ENCODE results near the gene KDM5B.
"Not testable (repeated sequence)": the region's sequence is repeated elsewhere in the genome, so short reads cannot be mapped to it uniquely, and the experiment has no call there.

The KDM5B gene

DNA sequence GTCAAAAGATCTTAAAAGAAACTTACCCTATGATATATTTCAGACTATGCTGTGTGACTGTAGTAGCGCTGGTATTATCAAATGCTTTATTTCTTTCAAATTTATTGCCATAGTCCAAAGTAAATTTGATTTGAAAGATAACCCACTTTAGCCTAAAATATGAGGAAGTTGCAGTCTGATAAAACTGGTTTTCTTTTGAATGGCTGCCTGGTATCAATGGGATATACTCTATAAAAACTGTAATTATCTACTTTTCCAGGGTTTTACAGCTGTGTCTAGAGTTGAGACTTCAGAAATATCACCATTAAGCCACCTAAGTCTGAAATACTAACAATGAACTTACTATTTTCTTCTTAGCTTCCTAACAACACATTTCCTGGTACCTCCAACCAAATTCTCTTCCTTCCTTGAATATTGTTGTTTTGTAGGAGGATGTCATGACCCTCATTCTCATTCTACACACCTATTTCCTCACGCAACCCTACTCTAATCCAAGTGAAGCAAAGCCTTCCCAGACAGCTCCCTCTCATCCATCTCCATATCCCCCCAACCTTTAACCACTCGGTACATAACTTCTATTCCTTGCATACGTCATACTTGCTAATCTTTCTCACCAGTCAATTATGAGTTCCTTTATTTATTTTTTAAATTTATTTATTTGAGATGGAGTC is 17.0 kb downstream of the KDM5B start:
- no peak for DNase-seq (ENCODE audit: low spot score)

DNA sequence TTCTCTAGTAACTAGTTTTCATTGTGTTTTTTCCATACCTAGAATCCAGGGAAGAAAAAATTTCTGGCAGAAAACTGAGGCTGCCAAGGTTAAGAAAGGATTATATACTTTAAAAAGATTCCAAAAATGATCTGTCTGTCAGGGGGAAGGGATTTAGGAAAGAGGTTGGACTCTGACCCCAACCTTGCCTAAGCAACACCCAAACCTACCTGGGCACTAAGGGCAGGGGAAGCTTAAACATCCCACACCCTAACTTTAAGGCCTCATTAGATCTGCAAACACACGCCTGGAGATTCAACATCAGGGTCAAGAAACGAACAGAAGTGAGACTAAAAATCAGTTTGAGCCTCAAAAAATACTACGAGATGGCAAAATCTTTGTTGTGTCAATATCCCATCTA is 19.4 kb downstream of the KDM5B start:
- no peak for DNase-seq (ENCODE audit: low spot score)

DNA sequence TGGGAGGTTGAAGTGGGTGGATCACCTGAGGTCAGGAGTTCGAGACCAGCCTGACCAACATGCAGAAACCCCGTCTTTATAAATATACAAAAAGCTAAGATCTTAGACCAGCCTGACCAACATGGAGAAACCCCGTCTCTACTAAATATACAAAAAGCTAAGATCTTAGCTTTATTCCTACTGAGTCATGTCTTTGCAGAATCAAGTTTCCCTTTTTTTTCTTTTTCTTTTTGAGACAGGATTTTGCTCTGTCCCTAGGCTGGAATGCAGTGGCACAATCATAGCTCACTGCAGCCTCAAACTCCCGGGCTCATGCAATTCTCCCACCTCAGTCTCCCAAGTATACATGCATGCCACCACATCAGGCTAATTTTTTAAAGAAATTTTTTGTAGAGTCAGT is 21.4 kb downstream of the KDM5B start:
- DNase-seq (ENCODE audit: low spot score) = no peak

- DNase-seq (ENCODE audit: low spot score) = no peak
These were observed 27.0 kb downstream of the KDM5B start for GRCh38 chr1:202781180-202781579.

GRCh38 chr1:202770135-202770534 is 38.1 kb downstream of the KDM5B start:
- DNase-seq (ENCODE audit: low spot score) = no peak

GRCh38 chr1:202765721-202766120 is 42.5 kb downstream of the KDM5B start:
- DNase-seq (ENCODE audit: low spot score) = no peak

DNA sequence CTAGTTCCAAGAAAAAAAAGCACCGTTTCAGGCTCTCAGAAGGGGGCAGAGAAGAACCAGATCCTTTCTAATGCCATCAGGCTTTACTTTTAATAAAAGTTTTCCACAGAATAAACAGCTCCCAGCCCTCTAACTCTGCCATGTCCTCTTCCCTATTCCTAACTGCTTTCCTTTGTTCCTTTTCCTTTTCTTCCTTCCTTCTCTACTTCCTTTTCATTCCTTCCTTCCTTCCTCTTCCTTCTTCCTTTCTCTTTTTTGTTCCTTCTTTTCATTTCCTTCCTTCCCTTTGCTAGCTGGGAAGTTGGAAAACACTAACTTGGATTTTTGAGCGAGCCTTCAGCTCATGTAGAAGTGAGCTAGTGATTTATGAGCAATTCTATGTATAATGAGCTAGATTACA is 46.2 kb downstream of the KDM5B start:
- DNase-seq (ENCODE audit: low spot score) = no peak

- DNase-seq (ENCODE audit: low spot score) = no peak
These were observed 47.6 kb downstream of the KDM5B start for GRCh38 chr1:202760589-202760988.

GRCh38 chr1:202756391-202756790 is 51.8 kb downstream of the KDM5B start:
- no peak for DNase-seq (ENCODE audit: low spot score)

- no peak for DNase-seq (ENCODE audit: low spot score)
These were observed 53.9 kb downstream of the KDM5B start for GRCh38 chr1:202754293-202754692.

DNA sequence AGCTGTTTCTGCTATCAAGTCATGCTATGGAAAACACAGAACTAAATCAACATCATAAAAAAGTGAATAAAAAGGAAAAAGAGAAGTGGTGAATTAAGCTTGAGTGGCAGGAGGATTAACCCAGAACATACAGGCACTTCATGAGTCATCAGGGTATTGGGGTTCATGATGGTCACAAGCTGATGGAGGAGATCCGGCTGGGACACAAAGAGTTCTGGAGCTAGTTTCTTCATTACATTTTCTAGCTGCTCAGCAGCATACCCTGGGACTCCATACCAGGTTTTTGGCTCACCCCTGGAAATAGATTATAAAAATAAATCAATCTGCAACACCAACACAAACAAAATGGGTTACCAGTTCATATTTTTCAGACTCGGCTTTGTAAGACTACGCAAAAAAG is 55.4 kb downstream of the KDM5B start:
- DNase-seq (ENCODE audit: low spot score) = no peak

DNA sequence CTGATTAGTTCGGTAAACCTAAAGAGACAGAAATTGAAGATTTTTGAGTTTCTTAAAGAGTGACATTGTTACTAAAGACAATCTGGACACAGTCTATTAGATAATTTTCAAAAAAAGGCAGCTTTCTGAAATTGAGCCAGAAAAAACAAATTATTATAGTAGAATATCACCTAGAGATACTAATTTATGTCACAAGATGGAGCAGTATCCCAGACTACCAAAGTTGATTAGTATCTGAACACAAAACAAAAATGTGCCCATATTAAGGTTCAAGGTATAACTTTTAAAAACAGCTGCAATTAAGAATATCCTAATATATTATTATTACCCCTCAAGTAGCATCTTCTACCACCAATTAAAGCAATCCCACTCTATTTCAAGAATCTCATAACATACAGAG is 57.5 kb downstream of the KDM5B start:
- DNase-seq (ENCODE audit: low spot score) = no peak

GRCh38 chr1:202750024-202750423 is 58.2 kb downstream of the KDM5B start:
- no peak for DNase-seq (ENCODE audit: low spot score)

DNA sequence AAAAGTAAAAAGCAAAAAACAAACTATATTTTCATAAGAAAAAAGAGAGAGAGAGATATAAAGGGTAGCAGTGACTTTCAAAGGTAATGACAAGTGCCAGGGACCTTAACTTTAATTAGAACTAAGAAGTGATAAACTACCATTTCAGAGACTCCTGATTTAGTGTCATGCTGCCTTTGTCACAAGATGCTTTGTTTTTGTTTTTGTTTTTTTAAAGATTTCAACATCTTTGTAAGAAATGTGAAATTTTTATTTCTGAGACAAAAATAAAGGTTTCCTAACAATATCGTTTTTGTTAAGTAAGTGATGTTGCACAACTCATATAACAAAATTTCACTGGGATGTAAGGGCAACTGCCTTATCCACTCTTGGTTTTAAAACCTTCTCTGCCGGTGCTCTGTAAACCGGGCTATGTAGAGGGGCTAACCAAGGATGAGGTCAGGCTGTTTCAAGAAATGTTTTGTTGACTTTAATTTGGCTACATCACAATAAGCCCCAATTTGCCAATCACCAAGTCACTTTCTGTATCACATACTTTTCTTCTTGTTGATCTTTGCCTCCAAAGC is 62.8 kb downstream of the KDM5B start:
- no peak for DNase-seq (ENCODE audit: low spot score)

DNA sequence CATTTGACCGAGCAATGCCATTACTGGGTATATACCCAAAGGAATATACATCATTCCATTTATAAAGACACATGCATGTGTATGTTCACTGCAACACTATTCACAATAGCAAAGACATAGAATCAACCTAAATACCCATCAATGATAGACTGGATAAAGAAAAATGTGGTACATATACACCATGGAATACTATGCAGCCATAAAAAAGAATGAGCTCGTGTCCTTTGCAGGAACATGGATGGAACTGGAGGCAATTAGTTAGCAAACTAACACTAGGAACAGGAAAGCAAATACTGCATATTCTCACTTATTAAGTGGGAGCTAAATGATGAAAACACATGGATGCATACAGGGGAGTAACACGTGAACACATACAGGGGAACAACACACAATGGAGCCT is 63.5 kb downstream of the KDM5B start:
- DNase-seq (ENCODE audit: low spot score) = not testable (repeated sequence)

- DNase-seq (ENCODE audit: low spot score) = no peak
These were observed 65.7 kb downstream of the KDM5B start for GRCh38 chr1:202742496-202742895.

GRCh38 chr1:202733251-202733650 is 75.0 kb downstream of the KDM5B start:
- no peak for DNase-seq (ENCODE audit: low spot score)

GRCh38 chr1:202728951-202729350 is 79.3 kb downstream of the KDM5B start:
- no peak for DNase-seq (ENCODE audit: low spot score)

GRCh38 chr1:202725526-202725925 is 82.7 kb downstream of the KDM5B start:
- DNase-seq (ENCODE audit: low spot score) = no peak

DNA sequence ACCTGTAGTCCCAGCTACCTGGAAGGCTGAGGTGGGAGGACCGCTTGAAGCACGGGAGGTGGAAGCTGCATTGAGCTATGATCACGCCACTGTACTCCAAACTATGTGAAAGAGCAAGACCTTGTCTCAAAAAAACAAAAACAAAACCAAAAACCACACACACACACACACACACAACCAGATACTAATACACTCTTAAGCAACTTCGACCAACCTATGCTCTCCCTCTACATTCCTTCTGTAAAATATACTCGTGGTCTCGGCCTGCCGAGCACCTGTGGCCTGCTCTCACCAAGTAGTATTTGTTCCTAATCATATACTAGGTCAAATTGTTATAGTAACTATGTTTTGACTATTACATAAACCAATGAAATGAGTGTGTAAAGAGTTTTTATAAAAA is 84.5 kb downstream of the KDM5B start:
- no peak for DNase-seq (ENCODE audit: low spot score)

- not testable (repeated sequence) for DNase-seq (ENCODE audit: low spot score)
These were observed 85.2 kb downstream of the KDM5B start for GRCh38 chr1:202723046-202723445.

DNA sequence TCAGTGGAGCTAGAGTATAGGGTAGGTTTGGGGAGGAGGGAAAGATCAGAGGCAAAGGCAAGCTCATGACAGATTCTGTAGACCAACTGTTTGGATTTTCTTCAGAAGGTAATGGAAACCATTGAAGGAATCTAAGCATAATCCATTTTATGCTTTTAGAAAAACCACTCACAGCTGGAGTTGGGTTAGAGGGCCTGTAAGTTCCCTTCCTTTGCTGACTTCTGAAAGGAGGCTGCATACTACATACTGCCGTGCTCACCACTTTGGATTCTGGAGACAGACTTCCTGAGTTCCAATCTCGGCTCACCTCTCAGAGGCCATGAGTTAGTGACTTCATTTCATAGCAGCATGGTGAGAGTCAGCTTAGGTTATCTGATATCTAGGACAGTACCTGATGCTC is 91.6 kb downstream of the KDM5B start:
- DNase-seq (ENCODE audit: low spot score) = no peak

GRCh38 chr1:202714202-202714601 is 94.0 kb downstream of the KDM5B start:
- DNase-seq (ENCODE audit: low spot score) = not testable (repeated sequence)

DNA sequence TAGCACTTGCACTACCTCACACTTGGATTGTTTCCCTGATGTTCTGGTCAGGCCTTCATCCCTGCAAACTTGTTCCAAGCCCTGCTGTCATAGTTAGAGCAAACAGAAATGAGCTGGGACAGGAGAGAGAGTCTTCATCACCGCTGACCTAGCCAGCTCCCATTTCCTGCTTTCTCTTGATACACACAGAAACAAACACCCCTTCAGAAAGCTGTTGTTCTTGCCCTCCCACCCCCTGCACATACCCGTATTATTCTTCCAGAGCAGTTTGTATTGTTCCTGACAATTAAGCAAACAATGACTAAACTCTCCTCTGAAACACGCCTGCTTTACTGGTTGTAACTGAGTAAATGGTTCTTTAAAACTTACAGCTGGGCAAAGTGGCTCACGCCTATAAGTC is 95.1 kb downstream of the KDM5B start:
- DNase-seq (ENCODE audit: low spot score) = no peak

Data from hematopoietic multipotent progenitor cell treated with erythropoietin and hydrocortisone succinate and interleukin-3 and kit ligand, for 17 days (in vitro differentiated cells).